Suprapubic skin (tissue), 4 donors: ENCODE measurements around the gene BDH2.

ENCODE experiments used
- EP300 ChIP-seq: sonication (generic); formaldehyde crosslinking; IDR thresholded peaks from one replicate; pipeline ENCODE4 v1.6.1; 2017; ENCODE audit warnings: antibody characterized with exemption
- POLR2A ChIP-seq, 2 donors: fragments of 450-650 bp; IDR thresholded peaks; one replicate each; pipeline ENCODE4 v1.6.1; 2017; ENCODE audit warnings: antibody characterized with exemption in 2 of 2, mild to moderate bottlenecking in 2 of 2, moderate library complexity in 2 of 2
- POLR2AphosphoS5 ChIP-seq, 3 donors: sonication (generic); formaldehyde crosslinking; IDR thresholded peaks; one replicate each; pipeline ENCODE4 v1.6.1; 2017; ENCODE audit warnings: antibody characterized with exemption in 3 of 3
- TF ChIP-seq, protein P1 (sequence below), 2 donors: fragments of 200-600 bp in 1 of 2; fragments of 450-650 bp in 1 of 2; sonication (generic) in 1 of 2; IDR thresholded peaks; one replicate each; pipeline ENCODE4 v1.5.1; 2016 to 2019; ENCODE audit warnings: antibody characterized with exemption in 2 of 2, mild to moderate bottlenecking in 1 of 2, moderate library complexity in 1 of 2

GRCh38 chr4:103098756-103099440, 736 bp downstream of the BDH2 start:
- TF ChIP-seq POLR2AphosphoS5 (IDR thresholded peaks at IDR 0.05) (no peak), POLR2A (IDR thresholded peaks at IDR 0.05) (no peak), EP300 (no peak)
- TF ChIP-seq, protein P1, sequence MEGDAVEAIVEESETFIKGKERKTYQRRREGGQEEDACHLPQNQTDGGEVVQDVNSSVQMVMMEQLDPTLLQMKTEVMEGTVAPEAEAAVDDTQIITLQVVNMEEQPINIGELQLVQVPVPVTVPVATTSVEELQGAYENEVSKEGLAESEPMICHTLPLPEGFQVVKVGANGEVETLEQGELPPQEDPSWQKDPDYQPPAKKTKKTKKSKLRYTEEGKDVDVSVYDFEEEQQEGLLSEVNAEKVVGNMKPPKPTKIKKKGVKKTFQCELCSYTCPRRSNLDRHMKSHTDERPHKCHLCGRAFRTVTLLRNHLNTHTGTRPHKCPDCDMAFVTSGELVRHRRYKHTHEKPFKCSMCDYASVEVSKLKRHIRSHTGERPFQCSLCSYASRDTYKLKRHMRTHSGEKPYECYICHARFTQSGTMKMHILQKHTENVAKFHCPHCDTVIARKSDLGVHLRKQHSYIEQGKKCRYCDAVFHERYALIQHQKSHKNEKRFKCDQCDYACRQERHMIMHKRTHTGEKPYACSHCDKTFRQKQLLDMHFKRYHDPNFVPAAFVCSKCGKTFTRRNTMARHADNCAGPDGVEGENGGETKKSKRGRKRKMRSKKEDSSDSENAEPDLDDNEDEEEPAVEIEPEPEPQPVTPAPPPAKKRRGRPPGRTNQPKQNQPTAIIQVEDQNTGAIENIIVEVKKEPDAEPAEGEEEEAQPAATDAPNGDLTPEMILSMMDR (IDR thresholded peaks at IDR 0.05): no peak
